NCI-H345 treated with DMSO at 0.1 percent for 48 hours (cell line): ENCODE measurements around the gene BTBD9.

Experiments used
- DNase-seq: peaks from one replicate; lab custom pipeline; 2025; ENCODE audit not compliant: unreplicated experiment; lab: John Stamatoyannopoulos, UW

BTBD9 gene

DNA sequence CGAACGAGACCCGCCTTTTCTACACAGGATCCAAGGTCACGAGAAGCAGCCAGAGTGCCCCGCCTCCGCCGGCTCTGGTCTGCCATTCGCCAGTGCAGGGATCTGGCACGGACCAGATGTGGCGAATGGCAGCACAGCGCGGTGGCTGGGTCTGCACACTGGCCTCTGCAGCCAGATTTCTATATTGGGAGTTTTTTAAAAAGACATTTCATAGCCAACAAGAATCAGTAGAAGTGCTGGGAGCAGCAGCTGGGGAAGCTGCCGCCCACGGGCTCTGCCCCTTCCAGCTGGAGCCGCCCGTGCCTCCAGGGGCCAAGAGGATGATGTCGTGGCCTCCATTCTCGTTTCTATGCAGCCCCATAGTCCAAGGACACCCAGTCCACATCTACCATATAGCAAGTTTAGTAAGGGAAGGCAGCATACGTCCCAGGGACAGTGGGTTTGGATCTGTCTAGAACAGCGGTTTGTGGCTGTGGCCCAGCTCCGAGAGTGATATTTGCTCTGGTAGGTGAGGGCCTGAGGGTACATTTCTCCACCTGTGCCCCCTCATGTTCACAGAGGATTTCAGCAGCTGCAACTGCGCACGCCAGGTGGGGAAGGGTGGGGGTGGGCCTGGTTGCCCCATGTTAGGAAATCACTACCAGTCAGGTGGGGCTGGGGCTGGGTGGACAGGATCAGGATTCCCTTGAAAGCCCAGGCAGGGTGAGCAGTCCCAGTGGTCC is 486.5 kb downstream of the BTBD9 start:
- DNase-seq: no peak

GRCh38 chr6:38152620-38153019 is 487.1 kb downstream of the BTBD9 start:
- DNase-seq: no peak

DNA sequence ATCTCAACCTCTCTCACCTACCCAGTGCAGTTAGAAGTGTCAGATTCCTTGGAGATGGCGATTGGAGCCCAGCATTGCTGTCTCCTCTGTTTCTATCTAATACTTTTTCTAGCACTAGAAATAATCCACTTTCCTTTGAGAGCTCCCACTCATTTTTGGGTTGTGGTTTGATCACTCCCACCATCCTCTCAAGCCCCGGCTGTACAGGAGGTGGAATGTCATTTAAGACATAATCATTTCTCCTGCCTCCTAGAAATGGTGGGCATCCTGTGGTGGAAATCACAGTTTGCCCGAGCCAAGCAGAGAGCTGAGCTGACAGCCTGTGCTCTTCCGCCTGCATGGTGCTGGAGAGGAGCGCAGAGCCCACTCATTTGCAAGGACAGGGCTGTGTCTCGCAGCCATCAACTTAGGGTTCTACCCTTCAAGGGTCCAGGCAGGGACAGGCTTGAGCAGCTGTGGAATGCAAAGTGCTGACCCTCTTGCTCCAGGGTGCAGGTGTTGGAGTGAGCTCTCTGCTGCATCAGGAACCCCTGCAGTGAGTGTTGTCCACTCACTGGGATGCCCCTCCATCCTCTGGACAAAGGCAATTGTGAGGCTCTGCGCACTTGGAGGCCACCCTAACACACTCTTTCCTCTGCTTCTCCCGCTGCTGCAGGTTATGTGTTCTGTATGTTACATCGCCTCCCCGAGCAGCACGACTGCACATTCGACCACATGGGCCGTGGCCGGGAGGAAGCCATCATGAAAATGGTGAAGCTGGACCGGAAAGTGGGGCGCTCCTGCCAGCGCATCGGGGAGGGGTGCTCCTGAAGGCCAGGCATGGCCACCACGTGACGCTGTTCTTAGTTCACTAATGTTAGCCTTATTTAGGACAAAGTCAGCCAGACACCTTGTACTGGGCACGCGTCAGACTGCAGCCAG is 487.9 kb downstream of the BTBD9 start:
- DNase-seq: no peak

- no peak for DNase-seq
Measured at GRCh38 chr6:38150681-38151296, 488.9 kb downstream of the BTBD9 start.

- no peak for DNase-seq
Measured at GRCh38 chr6:38150021-38150420, 489.7 kb downstream of the BTBD9 start.

GRCh38 chr6:38149531-38149930 is 490.2 kb downstream of the BTBD9 start:
- no peak for DNase-seq

- no peak for DNase-seq
Measured at GRCh38 chr6:38148606-38149005, 491.1 kb downstream of the BTBD9 start.

GRCh38 chr6:38146734-38147027 is 493.0 kb downstream of the BTBD9 start:
- DNase-seq: no peak

DNA sequence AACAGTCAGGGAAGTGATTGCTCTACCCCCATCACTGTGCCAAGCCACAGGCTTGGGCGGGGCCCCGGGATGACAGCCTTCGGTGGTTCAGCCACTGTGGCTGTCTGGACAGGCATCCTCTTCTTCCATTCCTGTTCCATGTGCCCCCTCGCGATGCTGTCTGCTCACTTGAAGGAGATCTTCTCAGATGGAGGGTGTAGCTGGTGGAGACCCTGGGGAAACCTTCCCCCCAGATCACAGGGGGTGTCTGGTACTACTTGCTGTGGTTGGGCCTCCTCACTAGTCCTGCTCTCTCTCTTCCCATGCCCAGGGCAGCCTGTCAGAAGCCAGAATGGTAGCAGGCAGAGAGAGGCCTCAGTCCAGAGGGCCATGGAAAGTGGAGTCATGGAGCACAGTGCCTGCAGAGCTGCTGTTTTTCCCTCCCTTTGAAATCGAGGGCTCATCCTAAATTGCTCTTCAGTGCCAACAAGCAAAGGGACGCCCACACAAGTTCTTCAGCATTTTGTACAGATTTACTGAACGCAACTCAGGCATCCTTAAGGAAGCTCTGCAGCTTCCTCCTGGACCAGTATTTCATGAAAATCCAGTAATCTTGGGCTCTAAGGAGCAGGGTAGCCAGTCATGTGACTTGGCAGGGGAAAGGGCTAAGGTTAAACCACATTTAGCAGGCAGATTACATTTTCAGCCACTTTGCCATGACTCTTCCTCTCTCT is 493.6 kb downstream of the BTBD9 start:
- DNase-seq: no peak

DNA sequence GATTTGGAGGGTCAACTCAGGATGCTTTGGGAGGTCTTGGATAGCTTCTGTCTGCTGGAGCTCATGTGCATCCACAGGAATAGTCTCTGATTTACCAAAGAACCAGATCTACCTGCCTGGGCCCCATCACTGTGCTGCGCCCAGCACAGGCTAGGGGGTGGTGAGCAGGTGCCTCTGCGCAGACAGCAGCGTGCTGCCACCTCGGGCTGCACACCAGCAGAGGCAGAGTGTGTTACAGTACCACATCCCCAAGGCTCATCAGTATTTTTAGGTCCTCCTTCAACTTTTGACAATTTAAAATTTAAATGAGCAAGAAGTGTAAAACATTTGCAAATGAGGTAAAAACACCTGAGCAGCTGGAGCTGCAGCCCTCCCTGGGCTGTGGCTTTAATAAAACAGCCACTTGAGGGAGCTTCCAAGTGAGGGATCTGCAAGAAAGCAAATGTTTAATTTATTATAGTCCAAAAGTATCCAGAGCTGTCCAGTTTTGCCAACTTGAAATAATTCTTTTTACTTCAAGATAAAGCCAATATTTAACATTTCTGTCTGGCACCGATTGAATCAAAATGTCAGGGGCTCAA is 495.3 kb downstream of the BTBD9 start:
- no peak for DNase-seq

DNA sequence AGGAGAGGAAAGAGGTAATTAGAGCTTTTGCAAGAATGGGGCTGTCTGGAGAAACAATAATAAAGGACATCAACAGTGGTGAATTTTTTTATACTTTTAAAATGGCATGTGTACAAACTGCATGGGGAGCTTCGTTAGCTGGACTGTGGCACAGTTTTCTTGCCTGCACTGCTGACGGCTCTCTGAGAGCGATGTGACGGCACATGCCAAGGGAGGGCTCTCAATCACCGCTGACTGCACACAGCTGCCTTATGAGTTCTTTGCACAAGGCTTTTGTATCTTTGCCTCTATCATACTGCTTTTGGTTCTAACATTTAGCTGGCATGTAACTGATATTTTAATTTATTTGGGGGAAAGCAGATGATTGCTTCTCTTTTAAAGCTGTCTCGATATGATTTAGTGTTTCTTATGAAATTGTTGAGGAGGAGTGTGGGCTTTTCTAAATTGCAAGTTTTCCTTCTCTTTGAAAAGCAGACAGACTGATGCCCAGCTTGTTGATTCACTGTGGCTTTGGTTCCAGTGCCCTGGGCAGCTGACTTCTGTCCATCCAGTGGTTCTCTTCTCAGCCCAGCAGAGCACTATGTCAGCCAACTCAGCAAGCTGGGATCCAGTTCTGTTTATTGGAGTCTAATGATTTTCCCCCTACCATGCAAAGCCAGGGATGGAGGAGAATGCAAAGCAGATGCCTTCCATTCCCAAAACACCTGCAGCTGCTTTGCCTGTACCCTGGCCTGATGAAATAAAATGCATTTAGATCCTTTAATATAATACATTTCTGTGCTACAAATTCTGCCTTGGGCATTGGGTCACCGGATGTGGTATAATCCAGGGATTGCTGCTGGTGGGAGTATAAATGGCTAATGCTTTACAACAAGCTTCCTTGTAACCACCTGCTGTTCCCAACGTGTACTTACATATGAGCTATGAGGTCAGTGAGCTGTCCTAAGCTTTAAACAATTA is 496.3 kb downstream of the BTBD9 start:
- no peak for DNase-seq

DNA sequence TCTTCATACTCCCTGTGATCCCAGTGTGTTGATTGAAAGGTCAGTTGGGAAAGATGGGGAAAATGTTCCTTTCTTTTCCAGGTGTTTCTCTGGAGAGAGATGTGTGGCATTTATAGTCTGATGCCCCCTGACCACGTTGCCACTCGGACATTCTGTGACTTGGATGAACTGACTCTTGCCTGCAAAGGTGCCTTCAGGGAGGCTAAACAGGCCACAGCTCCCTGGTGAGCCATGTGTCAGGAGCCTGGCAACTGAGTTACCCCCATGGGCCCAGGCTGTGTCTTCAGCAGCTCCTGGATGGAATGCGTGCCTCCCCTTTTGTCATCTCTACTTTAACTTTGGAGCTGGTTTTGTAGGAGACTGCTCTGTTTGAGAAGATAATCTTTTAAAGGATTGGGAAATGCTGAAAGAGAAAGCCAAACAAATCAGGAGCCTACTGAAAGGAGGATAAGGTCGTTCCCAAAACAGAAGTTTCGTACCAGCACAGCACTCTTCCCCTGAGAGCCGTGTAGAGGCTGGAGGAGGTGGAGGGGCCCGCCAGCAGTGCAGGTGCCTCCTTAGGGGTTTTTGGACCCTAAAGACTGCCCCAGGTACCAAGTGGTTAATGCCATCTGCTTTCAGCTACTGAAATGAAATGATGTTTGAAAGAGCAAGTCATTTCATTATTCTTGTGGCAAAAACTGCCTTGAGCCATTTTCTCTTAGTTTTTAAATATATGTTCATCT is 497.4 kb downstream of the BTBD9 start:
- no peak for DNase-seq

GRCh38 chr6:38141716-38142115 is 498.0 kb downstream of the BTBD9 start:
- no peak for DNase-seq

- no peak for DNase-seq
Measured at GRCh38 chr6:38141085-38141484, 498.6 kb downstream of the BTBD9 start.

GRCh38 chr6:38138374-38138773 is 501.4 kb downstream of the BTBD9 start:
- no peak for DNase-seq

GRCh38 chr6:38137608-38138265 is 502.0 kb downstream of the BTBD9 start:
- DNase-seq: no peak

DNA sequence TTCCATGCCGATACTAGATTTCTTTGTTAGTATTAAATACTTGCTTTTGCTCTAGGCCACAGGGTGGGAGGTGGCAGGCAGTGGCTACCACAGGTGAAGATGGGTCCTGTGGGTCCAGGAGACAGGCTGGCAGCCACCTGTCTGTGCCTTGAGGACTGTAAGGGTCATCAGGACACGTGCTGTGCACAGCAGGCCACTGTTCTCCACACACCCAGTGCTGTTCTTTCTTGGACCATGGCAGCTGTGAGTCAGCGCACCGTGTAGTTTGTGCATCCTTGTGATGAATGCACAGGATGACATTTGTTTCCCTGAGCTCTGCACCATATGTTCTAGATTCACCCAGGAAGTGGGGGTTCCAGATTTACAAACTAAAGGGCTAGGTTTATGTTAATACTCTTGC is 503.2 kb downstream of the BTBD9 start:
- DNase-seq: no peak

GRCh38 chr6:38134704-38135088 is 505.0 kb downstream of the BTBD9 start:
- DNase-seq: no peak
